WTC11 (cell line): ENCODE results near the gene PHLPP1. TPM values are rescaled to one million over a fixed set of nuclear protein-coding genes. Genes with fewer than 3 reads are reported as not detected.

Experiments used
- ATAC-seq: fragments of 200-7000 bp; cut with Tn5 transposase; 2 replicates; pipeline ENCODE4 v1.10.0; 2021; ENCODE audit warnings: mild to moderate bottlenecking, moderate library complexity
- CTCF ChIA-PET: fragments of 300-600 bp; sonication (Branson Sonifier 250); formaldehyde crosslinking; loops from one replicate; lab custom pipeline; 2021; ENCODE audit warnings: antibody characterized with exemption; lab: Charles Lee
- POLR2A ChIA-PET: fragments of 350-600 bp; sonication (Branson Sonifier 250); formaldehyde crosslinking; loops from one replicate; lab custom pipeline; 2021; ENCODE audit warnings: antibody characterized with exemption; lab: Charles Lee
- DNase-seq: peaks from one replicate; pipeline ENCODE4 v3.0.0; 2021; ENCODE audit warnings: low spot score
- H3K27ac Mint-ChIP-seq: 2 replicates; pipeline ENCODE4 v1.8.0; 2021; ENCODE audit warnings: mixed read lengths
- H3K27me3 Mint-ChIP-seq: 2 replicates; pipeline ENCODE4 v1.8.0; 2021; ENCODE audit warnings: low read depth, mild to moderate bottlenecking, moderate library complexity, mixed read lengths
- H3K36me3 Mint-ChIP-seq: 2 replicates; pipeline ENCODE4 v1.8.0; 2021; ENCODE audit warnings: mixed read lengths
- H3K4me1 Mint-ChIP-seq: 2 replicates; pipeline ENCODE4 v1.8.0; 2022; ENCODE audit warnings: mixed read lengths
- H3K4me3 Mint-ChIP-seq: 2 replicates; pipeline ENCODE4 v1.8.0; 2021; ENCODE audit warnings: mild to moderate bottlenecking, moderate library complexity, mixed read lengths
- H3K9me3 Mint-ChIP-seq: 2 replicates; pipeline ENCODE4 v1.8.0; 2021; ENCODE audit warnings: mixed read lengths
- CBFB ChIP-seq: sonication (generic); formaldehyde crosslinking; IDR thresholded peaks from 2 replicates; pipeline ENCODE4 v1.8.1; 2022; ENCODE audit warnings: mild to moderate bottlenecking, low read depth, missing genetic modification reagents
- ESRRA ChIP-seq: sonication (generic); formaldehyde crosslinking; IDR thresholded peaks from 2 replicates; pipeline ENCODE4 v1.8.1; 2022; ENCODE audit warnings: mild to moderate bottlenecking, missing genetic modification reagents, borderline replicate concordance
- FOXK1 ChIP-seq: sonication (generic); formaldehyde crosslinking; IDR thresholded peaks from 2 replicates; pipeline ENCODE4 v1.8.0; 2022; ENCODE audit warnings: mild to moderate bottlenecking, moderate library complexity, missing genetic modification reagents
- GABPB1 ChIP-seq: sonication (generic); formaldehyde crosslinking; IDR thresholded peaks from 2 replicates; pipeline ENCODE4 v1.8.1; 2023; ENCODE audit warnings: mild to moderate bottlenecking, missing genetic modification reagents
- NFE2L1 ChIP-seq: sonication (generic); formaldehyde crosslinking; IDR thresholded peaks from 2 replicates; pipeline ENCODE4 v1.8.1; 2023; ENCODE audit warnings: missing genetic modification reagents
- OVOL2 ChIP-seq: fragments of 250-450 bp; sonication (Bioruptor Pico); IDR thresholded peaks from 2 replicates; pipeline ENCODE4 v1.9.0; 2021; ENCODE audit warnings: mild to moderate bottlenecking, borderline replicate concordance
- PRRX2 ChIP-seq: fragments of 250-450 bp; sonication (Bioruptor Pico); IDR thresholded peaks from 2 replicates; pipeline ENCODE4 v1.8.0; 2021; ENCODE audit warnings: mild to moderate bottlenecking
- SMAD3 ChIP-seq: sonication (generic); formaldehyde crosslinking; IDR thresholded peaks from 2 replicates; pipeline ENCODE4 v1.8.0; 2022; ENCODE audit warnings: missing genetic modification reagents, mild to moderate bottlenecking, borderline replicate concordance
- TP53 ChIP-seq: sonication (generic); formaldehyde crosslinking; IDR thresholded peaks from 2 replicates; pipeline ENCODE4 v1.8.1; 2023; ENCODE audit warnings: mild to moderate bottlenecking, missing genetic modification reagents
- ZNF138 ChIP-seq: sonication (generic); formaldehyde crosslinking; conservative IDR thresholded peaks from 2 replicates; pipeline ENCODE4 v1.8.1; 2022; ENCODE audit warnings: mild to moderate bottlenecking, moderate library complexity, missing genetic modification reagents
- ZNF396 ChIP-seq: fragments of 250-450 bp; sonication (Bioruptor Pico); IDR thresholded peaks from 2 replicates; pipeline ENCODE4 v1.8.0; 2021; ENCODE audit warnings: mild to moderate bottlenecking, moderate library complexity, borderline replicate concordance
- ZNF671 ChIP-seq: fragments of 250-450 bp; sonication (Bioruptor Pico); IDR thresholded peaks from 2 replicates; pipeline ENCODE4 v1.8.0; 2021; ENCODE audit warnings: mild to moderate bottlenecking
- total RNA-seq: library from RNA; stranded (reverse); gene quantifications from 3 replicates; pipeline ENCODE4 v1.2.3, GENCODE V29; 2021
- TF ChIP-seq, protein P1 (sequence below): sonication (generic); formaldehyde crosslinking; IDR thresholded peaks from 2 replicates; pipeline ENCODE4 v1.8.0; 2022; ENCODE audit warnings: mild to moderate bottlenecking, missing genetic modification reagents
- TF ChIP-seq, protein P2 (sequence below): sonication (generic); formaldehyde crosslinking; IDR thresholded peaks from 2 replicates; pipeline ENCODE4 v1.8.1; 2022; ENCODE audit warnings: mild to moderate bottlenecking, moderate library complexity, missing genetic modification reagents
- TF ChIP-seq, protein P3 (sequence below): fragments of 200-600 bp; IDR thresholded peaks from 2 replicates; pipeline ENCODE4 v1.8.0; 2022; ENCODE audit warnings: antibody characterized with exemption
- TF ChIP-seq, protein P4 (sequence below): fragments of 250-450 bp; sonication (Bioruptor Pico); IDR thresholded peaks from 2 replicates; pipeline ENCODE4 v1.9.0; 2021; ENCODE audit warnings: mild to moderate bottlenecking, borderline replicate concordance

PHLPP1 gene
- total RNA-seq, 1 experiment from 2014 or later, result 52.0 TPM

DNA sequence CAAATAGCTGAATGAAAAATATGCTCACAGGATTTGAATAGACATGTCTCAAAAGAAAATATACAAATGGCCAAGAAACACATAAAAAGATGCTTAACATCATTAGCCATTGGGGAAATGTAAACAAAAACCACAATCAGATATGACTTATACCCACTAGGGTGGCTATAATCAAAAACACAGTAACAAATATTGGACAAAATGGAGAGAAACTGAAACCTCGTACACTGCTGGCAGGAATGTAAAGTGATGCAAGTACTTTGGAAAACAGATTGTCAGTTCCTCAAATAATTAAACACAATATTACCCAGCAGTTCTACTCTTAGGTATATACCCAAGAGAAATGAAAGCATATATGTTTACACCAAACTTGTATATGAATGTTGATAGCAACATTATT is 213.0 kb downstream of the PHLPP1 start:
- no peak overlapping the region for H3K27ac Mint-ChIP-seq

DNA sequence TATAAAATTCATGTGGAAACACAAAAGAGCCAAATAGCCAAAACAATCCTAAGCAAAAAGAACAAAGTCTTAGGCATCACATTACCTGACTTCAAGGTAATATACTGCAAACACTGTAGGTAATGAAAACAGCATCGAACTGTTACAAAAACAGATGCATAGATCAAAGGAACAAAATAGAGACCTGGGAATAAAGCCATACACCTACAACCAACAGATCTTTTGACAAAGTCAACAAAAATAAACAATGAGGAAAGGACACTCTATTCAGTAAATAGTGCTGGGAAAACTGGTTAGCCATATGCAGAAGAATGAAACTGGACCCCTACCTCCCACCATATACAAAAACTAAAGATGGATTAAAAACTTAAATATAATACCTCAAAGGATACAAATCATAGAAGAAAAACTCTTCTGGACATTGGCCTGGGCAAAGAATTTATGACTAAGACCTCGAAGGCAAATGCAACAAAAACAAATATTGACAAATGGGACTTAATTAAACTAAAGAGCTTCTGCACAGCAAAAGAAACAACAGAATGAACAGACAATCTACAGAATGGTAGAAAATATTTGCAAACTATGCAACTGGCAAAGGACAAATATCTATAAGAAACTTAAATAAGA is 218.0 kb downstream of the PHLPP1 start:
- ChIA-PET POLR2A (no interaction called here), CTCF (no interaction called here)
- H3K4me3 Mint-ChIP-seq, result no peak overlapping the region
- DNase-seq, result no peak
- ATAC-seq, result no peak
- no peak overlapping the region for H3K27ac Mint-ChIP-seq
- H3K4me1 Mint-ChIP-seq, result no peaks in the 10 kb centered on the region
- TF ChIP-seq ZNF138 (CRISPR knock-in tag), result no peak
- TF ChIP-seq, protein P1, sequence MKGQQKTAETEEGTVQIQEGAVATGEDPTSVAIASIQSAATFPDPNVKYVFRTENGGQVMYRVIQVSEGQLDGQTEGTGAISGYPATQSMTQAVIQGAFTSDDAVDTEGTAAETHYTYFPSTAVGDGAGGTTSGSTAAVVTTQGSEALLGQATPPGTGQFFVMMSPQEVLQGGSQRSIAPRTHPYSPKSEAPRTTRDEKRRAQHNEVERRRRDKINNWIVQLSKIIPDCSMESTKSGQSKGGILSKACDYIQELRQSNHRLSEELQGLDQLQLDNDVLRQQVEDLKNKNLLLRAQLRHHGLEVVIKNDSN (CRISPR knock-in tag), result no peak
- no peak for TF ChIP-seq FOXK1
- TF ChIP-seq GABPB1 (CRISPR knock-in tag), result no peak
- no peak for TF ChIP-seq SMAD3 (CRISPR knock-in tag)
- no peak for TF ChIP-seq PRRX2
- TF ChIP-seq, protein P2, sequence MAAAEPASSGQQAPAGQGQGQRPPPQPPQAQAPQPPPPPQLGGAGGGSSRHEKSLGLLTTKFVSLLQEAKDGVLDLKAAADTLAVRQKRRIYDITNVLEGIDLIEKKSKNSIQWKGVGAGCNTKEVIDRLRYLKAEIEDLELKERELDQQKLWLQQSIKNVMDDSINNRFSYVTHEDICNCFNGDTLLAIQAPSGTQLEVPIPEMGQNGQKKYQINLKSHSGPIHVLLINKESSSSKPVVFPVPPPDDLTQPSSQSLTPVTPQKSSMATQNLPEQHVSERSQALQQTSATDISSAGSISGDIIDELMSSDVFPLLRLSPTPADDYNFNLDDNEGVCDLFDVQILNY (CRISPR knock-in tag), result no peak
- no peak for TF ChIP-seq ZNF396 (CRISPR knock-in tag)
- TF ChIP-seq OVOL2 (CRISPR knock-in tag), result no peak
- TF ChIP-seq ZNF671 (CRISPR knock-in tag), result no peak
- H3K36me3 Mint-ChIP-seq, result peaks cover 51% of the 10 kb centered on the region
- no peaks in the 10 kb centered on the region for H3K27me3 Mint-ChIP-seq
- H3K9me3 Mint-ChIP-seq, result peaks cover 43% of the 10 kb centered on the region

More for the DNA sequence above, 213.0 kb downstream of the PHLPP1 start:
- no peak for ATAC-seq
- no peak for DNase-seq
- peaks cover 33% of the 10 kb centered on the region for H3K9me3 Mint-ChIP-seq
- H3K4me3 Mint-ChIP-seq, result no peak overlapping the region
- ChIA-PET CTCF (no interaction called here), POLR2A (no interaction called here)
- H3K36me3 Mint-ChIP-seq, result peaks cover 53% of the 10 kb centered on the region
- no peaks in the 10 kb centered on the region for H3K27me3 Mint-ChIP-seq
- TF ChIP-seq, protein P2 (CRISPR knock-in tag), result no peak
- TF ChIP-seq TP53 (CRISPR knock-in tag), result no peak
- TF ChIP-seq, protein P1 (CRISPR knock-in tag), result no peak
- no peak for TF ChIP-seq CBFB (CRISPR knock-in tag)
- TF ChIP-seq, protein P3, sequence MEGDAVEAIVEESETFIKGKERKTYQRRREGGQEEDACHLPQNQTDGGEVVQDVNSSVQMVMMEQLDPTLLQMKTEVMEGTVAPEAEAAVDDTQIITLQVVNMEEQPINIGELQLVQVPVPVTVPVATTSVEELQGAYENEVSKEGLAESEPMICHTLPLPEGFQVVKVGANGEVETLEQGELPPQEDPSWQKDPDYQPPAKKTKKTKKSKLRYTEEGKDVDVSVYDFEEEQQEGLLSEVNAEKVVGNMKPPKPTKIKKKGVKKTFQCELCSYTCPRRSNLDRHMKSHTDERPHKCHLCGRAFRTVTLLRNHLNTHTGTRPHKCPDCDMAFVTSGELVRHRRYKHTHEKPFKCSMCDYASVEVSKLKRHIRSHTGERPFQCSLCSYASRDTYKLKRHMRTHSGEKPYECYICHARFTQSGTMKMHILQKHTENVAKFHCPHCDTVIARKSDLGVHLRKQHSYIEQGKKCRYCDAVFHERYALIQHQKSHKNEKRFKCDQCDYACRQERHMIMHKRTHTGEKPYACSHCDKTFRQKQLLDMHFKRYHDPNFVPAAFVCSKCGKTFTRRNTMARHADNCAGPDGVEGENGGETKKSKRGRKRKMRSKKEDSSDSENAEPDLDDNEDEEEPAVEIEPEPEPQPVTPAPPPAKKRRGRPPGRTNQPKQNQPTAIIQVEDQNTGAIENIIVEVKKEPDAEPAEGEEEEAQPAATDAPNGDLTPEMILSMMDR, result no peak
- no peak for TF ChIP-seq NFE2L1 (CRISPR knock-in tag)
- TF ChIP-seq FOXK1, result no peak
- TF ChIP-seq ESRRA, result no peak
- TF ChIP-seq, protein P4, sequence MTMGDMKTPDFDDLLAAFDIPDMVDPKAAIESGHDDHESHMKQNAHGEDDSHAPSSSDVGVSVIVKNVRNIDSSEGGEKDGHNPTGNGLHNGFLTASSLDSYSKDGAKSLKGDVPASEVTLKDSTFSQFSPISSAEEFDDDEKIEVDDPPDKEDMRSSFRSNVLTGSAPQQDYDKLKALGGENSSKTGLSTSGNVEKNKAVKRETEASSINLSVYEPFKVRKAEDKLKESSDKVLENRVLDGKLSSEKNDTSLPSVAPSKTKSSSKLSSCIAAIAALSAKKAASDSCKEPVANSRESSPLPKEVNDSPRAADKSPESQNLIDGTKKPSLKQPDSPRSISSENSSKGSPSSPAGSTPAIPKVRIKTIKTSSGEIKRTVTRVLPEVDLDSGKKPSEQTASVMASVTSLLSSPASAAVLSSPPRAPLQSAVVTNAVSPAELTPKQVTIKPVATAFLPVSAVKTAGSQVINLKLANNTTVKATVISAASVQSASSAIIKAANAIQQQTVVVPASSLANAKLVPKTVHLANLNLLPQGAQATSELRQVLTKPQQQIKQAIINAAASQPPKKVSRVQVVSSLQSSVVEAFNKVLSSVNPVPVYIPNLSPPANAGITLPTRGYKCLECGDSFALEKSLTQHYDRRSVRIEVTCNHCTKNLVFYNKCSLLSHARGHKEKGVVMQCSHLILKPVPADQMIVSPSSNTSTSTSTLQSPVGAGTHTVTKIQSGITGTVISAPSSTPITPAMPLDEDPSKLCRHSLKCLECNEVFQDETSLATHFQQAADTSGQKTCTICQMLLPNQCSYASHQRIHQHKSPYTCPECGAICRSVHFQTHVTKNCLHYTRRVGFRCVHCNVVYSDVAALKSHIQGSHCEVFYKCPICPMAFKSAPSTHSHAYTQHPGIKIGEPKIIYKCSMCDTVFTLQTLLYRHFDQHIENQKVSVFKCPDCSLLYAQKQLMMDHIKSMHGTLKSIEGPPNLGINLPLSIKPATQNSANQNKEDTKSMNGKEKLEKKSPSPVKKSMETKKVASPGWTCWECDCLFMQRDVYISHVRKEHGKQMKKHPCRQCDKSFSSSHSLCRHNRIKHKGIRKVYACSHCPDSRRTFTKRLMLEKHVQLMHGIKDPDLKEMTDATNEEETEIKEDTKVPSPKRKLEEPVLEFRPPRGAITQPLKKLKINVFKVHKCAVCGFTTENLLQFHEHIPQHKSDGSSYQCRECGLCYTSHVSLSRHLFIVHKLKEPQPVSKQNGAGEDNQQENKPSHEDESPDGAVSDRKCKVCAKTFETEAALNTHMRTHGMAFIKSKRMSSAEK (CRISPR knock-in tag), result no peak
- no peaks in the 10 kb centered on the region for H3K4me1 Mint-ChIP-seq
